A549 treated with Hydrocortisone at 1 μM for 4 hours (cell line): Measurements from ENCODE around the gene TSR1. TPM values are rescaled to one million over a fixed set of nuclear protein-coding genes. Genes with fewer than 3 reads are reported as not detected.

Source experiments
- total RNA-seq: library from RNA; stranded (reverse); fragments of 200-300 nt; extraction: Qiagen RNA extraction; gene quantifications from 5 replicates; pipeline ENCODE4 v1.2.3, GENCODE V29; 2022

TSR1 gene
- total RNA-seq: 55.9 to 81.6 TPM (median 57.9 TPM) in 5 replicates

DNA sequence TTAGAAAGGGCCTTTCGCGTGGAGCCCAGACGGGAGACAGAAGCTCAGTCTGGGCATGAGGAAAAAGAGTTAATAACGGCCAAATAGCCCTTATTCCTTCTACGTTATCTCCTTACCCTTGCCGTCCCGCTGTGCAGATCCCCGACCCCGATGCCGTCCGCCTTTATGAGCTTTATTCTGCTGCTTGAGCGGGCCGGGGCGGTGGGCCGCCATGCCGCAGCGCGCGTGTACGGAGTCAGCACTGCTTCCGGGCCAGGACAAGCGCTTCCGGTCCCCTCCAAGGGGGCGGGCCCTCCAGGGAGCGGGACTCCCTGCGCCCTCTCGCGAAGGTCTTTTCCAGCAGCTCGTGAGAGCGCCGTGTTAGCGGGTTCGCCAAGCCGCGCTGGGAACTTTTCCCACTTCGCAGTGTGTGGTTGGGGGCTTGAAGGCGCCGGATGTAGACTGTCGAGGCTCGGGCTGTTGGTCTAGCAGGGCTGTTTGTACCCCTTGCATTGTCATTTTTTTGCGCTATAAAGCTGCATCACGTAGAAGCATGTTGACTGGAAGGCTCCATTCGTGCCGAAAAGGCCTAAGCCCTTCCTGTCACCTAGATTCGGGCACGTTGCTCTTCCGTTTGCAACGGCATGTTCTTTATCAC is at the start of gene TSR1:
TSS of gene TSR1 (minus strand) at position 243 of the 637 bp plus-strand sequence. CDS start at position 213, 30 bp downstream.

DNA sequence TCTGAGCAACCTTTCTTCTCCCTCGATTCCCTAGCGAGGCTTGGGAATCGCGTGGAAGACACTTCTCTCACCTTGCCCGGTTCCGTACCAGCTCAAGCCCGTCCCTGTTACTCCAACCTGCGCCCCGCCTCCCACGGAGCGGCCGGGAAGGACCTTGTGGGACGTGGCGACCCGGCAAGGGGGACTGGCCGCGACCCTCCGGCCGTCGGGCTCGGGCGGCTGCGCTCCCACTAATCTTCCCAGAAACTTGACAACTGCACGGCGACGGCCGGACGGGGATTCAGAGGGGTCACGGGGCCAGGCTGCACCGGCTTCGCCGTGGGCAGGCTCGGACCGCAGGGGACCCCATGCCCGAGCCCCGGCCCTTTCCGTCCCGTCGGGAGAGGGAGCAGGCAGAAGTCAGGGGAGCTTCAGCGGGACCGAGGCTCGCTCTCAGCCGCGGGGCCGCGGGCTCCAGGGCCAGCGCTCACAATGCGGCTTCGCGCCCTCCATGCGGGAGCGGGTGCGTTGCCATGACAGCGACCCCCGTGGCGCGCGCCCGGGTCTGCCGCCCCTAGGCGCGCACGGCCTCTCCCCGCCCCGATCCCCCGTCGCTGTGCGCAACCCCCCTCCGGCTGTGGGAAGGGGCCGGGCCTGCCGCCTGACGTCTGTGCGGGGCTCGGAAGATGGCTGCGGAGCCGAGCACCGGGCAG is 741 bp upstream of the TSR1 start, which contains the start of gene SGSM2:
TSS of gene SGSM2 (plus strand) at position 650 of the 692 bp plus-strand sequence. CDS start 188 bp downstream, outside the sequence.

DNA sequence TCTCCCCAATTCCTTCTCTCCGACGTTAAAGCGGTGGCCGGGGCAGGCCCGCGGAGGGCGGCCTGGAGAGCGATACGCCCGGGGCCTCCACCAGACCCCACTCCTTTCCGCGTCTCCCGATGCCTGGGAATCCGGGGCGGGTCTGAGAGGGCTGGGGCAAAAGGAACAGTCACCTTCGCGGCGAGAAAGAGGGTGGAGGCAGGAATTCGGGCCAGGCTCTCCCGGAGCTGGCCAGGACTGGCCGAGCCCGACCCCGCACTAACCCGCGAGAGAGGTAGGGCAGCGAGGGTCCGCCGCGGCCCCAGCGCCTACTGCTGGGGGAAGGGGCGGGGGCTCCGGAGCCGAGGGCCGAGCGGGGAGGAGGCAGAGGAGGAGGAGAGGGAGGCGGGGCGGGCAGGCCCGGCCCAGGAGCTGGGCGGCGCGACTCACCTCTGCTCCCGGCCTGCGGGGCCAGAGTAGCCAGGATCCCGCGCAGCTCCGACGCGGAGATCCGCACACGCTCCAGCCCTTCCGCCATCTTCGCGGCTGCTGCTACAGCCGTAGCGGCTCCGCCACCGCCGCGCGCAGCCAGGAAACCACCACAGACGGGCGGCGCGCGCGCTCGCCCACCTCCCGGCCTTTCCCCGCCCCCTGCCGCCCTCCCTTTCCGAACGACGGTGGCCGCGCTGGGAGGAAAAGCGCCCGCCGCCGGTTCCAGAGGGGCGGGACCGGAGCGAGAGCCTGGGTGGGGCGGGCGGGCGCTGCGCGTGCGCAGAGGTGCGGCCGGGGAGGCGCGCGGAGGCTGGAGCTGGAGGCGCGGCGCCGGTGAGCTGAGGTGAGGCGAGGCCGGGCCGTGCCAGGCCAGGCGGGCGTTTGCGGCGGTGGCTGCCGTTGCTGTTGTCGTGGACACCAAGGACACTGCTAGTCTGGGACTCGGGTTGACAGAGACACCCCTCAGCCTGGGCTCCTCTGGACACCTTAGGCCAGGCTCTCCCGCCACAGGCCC is 32.8 kb downstream of the TSR1 start, which contains the start of the genes SMG6 and SRR:
TSS of gene SMG6 (minus strand) at position 582 of the 985 bp plus-strand sequence. CDS start at position 517, 65 bp downstream.
TSS of gene SRR (plus strand) at position 747 of the 985 bp plus-strand sequence. CDS start 11,611 bp downstream, outside the sequence.

Other genes with a start within 250 kb of the TSR1 start
- gene SMG6, start 32.7 kb downstream of the TSR1 start, total RNA-seq: 21.9 to 24.8 TPM (median 24.3 TPM) in 5 replicates
- gene SRR, start 32.5 kb downstream of the TSR1 start, total RNA-seq: 7.0 to 11.8 TPM (median 8.1 TPM) in 5 replicates
- 35.2 to 39.8 TPM (median 36.7 TPM) in 5 replicates for gene SGSM2, start 1.0 kb upstream of the TSR1 start, total RNA-seq
- 14.5 to 17.6 TPM (median 16.2 TPM) in 5 replicates for gene MNT, start 64.6 kb upstream of the TSR1 start, total RNA-seq
- 31.1 to 36.2 TPM (median 32.0 TPM) in 5 replicates for gene METTL16, start 175.4 kb upstream of the TSR1 start, total RNA-seq